Thyroid gland (tissue), 4 donors: ENCODE data around the gene PDC. TPM values are rescaled to one million over a fixed set of nuclear protein-coding genes. Genes with fewer than 3 reads are reported as not detected.

Experiments used
- DNase-seq, 2 donors: peaks; one replicate each; pipeline ENCODE4 v3.0.0-alpha.2; 2019
- H3K27ac ChIP-seq, 3 donors: fragments of 200-600 bp; sonication (generic); 1 replicate in 2 of 3; 2 replicates in 1 of 3; pipeline ENCODE4 v1.5.1; 2016 to 2019; ENCODE audit warnings: mild to moderate bottlenecking in 1 of 3, moderate library complexity in 1 of 3
- H3K27me3 ChIP-seq: fragments of 200-600 bp; sonication (generic); one replicate; pipeline ENCODE4 v1.5.1; 2019
- H3K36me3 ChIP-seq, 2 donors: fragments of 200-600 bp; sonication (generic); one replicate each; pipeline ENCODE4 v1.5.1; 2016 to 2019
- H3K4me1 ChIP-seq, 2 donors: fragments of 200-600 bp; sonication (generic); one replicate each; pipeline ENCODE4 v1.5.1; 2017 to 2019
- H3K4me3 ChIP-seq, 3 donors: fragments of 200-600 bp; sonication (generic); replicated peaks in 1 of 3; 1 replicate in 2 of 3; 2 replicates in 1 of 3; pipeline ENCODE4 v1.5.1; 2016; ENCODE audit warnings: mild to moderate bottlenecking in 1 of 3
- H3K9me3 ChIP-seq: fragments of 200-600 bp; sonication (generic); one replicate; pipeline ENCODE4 v1.5.1; 2017
- CTCF ChIP-seq, 6 experiments: fragments of 200-600 bp in 3 of 6; fragments of 450-650 bp in 3 of 6; sonication (generic) in 3 of 6; IDR thresholded peaks; one replicate each; pipeline ENCODE4 v1.5.1; 2016 to 2019; ENCODE audit warnings: antibody characterized with exemption in 6 of 6, mild to moderate bottlenecking in 2 of 6, inconsistent platforms in 1 of 6, moderate library complexity in 1 of 6
- POLR2A ChIP-seq, 2 donors: fragments of 450-650 bp; IDR thresholded peaks; one replicate each; pipeline ENCODE4 v1.6.1; 2017; ENCODE audit warnings: antibody characterized with exemption in 2 of 2, mild to moderate bottlenecking in 2 of 2, moderate library complexity in 1 of 2
- WGBS, 2 donors: methylation state at CpG; one replicate each; pipeline ENCODE4 v1.1.5; 2017; 5-methylcytosine and 5-hydroxymethylcytosine counted together
- intact Hi-C: fragments of 100-400 bp; cut with DNase I; formaldehyde crosslinking; loops from one replicate; pipeline ENCODE4 v1.15.1; 2023
- total RNA-seq, 4 donors: library from RNA; depleted of rRNA; stranded (reverse); fragments of >200 nt; gene quantifications; one replicate each; pipeline ENCODE4 v1.2.3, GENCODE V29; 2016

PDC gene
- total RNA-seq, 4 donors from 2014 or later, result not detected

DNA sequence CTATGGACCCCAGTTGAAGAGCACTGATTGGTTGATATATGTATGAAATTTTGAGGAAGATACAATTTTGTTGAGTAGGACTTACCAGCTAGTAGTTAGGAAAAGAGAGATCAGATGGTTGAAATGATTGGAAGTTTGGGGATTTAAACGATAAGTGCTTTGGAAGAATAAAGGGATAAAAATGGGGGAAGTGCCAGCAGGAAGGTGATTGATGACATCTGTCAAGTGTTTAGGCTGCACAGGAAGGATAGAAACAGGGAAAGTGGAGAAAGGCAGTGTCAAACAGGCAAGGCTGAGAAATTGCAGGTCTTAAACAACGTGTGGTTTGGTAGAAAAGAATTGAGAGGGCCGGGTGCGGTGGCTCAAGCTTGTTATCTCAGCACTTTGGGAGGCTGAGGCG is 22.3 kb downstream of the PDC start:
- TF ChIP-seq CTCF (IDR thresholded peaks at IDR 0.05), result no peak
- no peak for TF ChIP-seq POLR2A (IDR thresholded peaks at IDR 0.05)
- no peaks in the 10 kb centered on the region for H3K36me3 ChIP-seq
- no peak overlapping the region for H3K4me3 ChIP-seq
- H3K9me3 ChIP-seq, result no peaks in the 10 kb centered on the region
- WGBS, 2 donors, result 80 to 82% methylated on average over 5 of the region's 5 CpGs
- no peaks in the 10 kb centered on the region for H3K4me1 ChIP-seq
- H3K27me3 ChIP-seq, result no peaks in the 10 kb centered on the region
- no peak overlapping the region for H3K27ac ChIP-seq
- intact Hi-C loops, result no loop called here
- DNase-seq, result no peak

- intact Hi-C loops, result no loop called here
- no peaks in the 10 kb centered on the region for H3K9me3 ChIP-seq
- no peak overlapping the region for H3K27ac ChIP-seq
- 91 to 94% methylated on average over 1 of the region's 1 CpG for WGBS, 2 donors
- H3K4me3 ChIP-seq, result no peak overlapping the region
- TF ChIP-seq CTCF (IDR thresholded peaks at IDR 0.05) (no peak), POLR2A (IDR thresholded peaks at IDR 0.05) (no peak)
- no peaks in the 10 kb centered on the region for H3K36me3 ChIP-seq
- no peaks in the 10 kb centered on the region for H3K4me1 ChIP-seq
- no peak for DNase-seq
- H3K27me3 ChIP-seq, result no peaks in the 10 kb centered on the region
These were observed 25.6 kb downstream of the PDC start for GRCh38 chr1:186435336-186435735.

- no peaks in the 10 kb centered on the region for H3K4me1 ChIP-seq
- H3K4me3 ChIP-seq, result no peak overlapping the region
- intact Hi-C loops, result no loop called here
- H3K27me3 ChIP-seq, result no peaks in the 10 kb centered on the region
- no peak for DNase-seq
- H3K36me3 ChIP-seq, result no peaks in the 10 kb centered on the region
- H3K27ac ChIP-seq, result no peak overlapping the region
- WGBS, 2 donors, result 90 to 91% methylated on average over 3 of the region's 3 CpGs
- no peaks in the 10 kb centered on the region for H3K9me3 ChIP-seq
- TF ChIP-seq CTCF (IDR thresholded peaks at IDR 0.05) (no peak), POLR2A (IDR thresholded peaks at IDR 0.05) (no peak)
These were observed 31.9 kb downstream of the PDC start for GRCh38 chr1:186429017-186429416.

GRCh38 chr1:186426118-186426517 is 34.8 kb downstream of the PDC start:
- Histone ChIP-seq H3K4me1 (no peaks in the 10 kb centered on the region), H3K27me3 (no peaks in the 10 kb centered on the region), H3K27ac (no peak overlapping the region), H3K9me3 (no peaks in the 10 kb centered on the region), H3K4me3 (no peak overlapping the region), H3K36me3 (no peaks in the 10 kb centered on the region)
- TF ChIP-seq POLR2A (IDR thresholded peaks at IDR 0.05) (no peak), CTCF (IDR thresholded peaks at IDR 0.05) (no peak)
- DNase-seq, result no peak
- WGBS, 2 donors, result 82 to 87% methylated on average over 3 of the region's 3 CpGs
- intact Hi-C loops, result no loop called here

GRCh38 chr1:186424539-186424938 is 36.4 kb downstream of the PDC start:
- 79 to 80% methylated on average over 2 of the region's 2 CpGs for WGBS, 2 donors
- intact Hi-C loops, result no loop called here
- Histone ChIP-seq H3K27me3 (no peaks in the 10 kb centered on the region), H3K4me1 (no peaks in the 10 kb centered on the region), H3K36me3 (peaks cover 5% of the 10 kb centered on the region in 2 donors), H3K4me3 (no peak overlapping the region), H3K27ac (no peak overlapping the region), H3K9me3 (no peaks in the 10 kb centered on the region)
- TF ChIP-seq CTCF (IDR thresholded peaks at IDR 0.05), result no peak
- TF ChIP-seq POLR2A (IDR thresholded peaks at IDR 0.05), result no peak
- DNase-seq, result no peak
